GM12878 (cell line): ENCODE measurements around the gene GBX1. TPM values are rescaled to one million over a fixed set of nuclear protein-coding genes. Genes with fewer than 3 reads are reported as not detected.

Experiments used
- ATAC-seq: fragments of 200-7000 bp; cut with Tn5 transposase; 3 replicates; pipeline ENCODE4 v1.9.1; 2020; ENCODE audit warnings: mild to moderate bottlenecking, moderate library complexity
- BruUV-seq: library from RNA; stranded (reverse); fragments of 400-500 nt; replicated peaks from 2 replicates; lab custom pipeline; 2021; lab: Mats Ljungman, UMichigan
- CTCF ChIA-PET: fragments of 300-600 bp; sonication (Branson Sonifier 250); formaldehyde crosslinking; extraction: SDS; loops from one replicate; lab custom pipeline; 2021; ENCODE audit warnings: inconsistent platforms; lab: Yijun Ruan, JAX
- POLR2A ChIA-PET: fragments of 350-600 bp; formaldehyde crosslinking; extraction: SDS; loops from one replicate; lab custom pipeline; 2021; ENCODE audit warnings: inconsistent platforms; lab: Charles Lee
- RAD21 ChIA-PET: fragments of 300-600 bp; sonication (Branson Sonifier 250); formaldehyde crosslinking; loops from one replicate; lab custom pipeline; 2023; ENCODE audit warnings: antibody characterized with exemption; ENCODE audit not compliant: unreplicated experiment; lab: Charles Lee
- SMC1A ChIA-PET: fragments of 300-600 bp; sonication (Branson Sonifier 250); formaldehyde crosslinking; loops from one replicate; lab custom pipeline; 2023; ENCODE audit not compliant: unreplicated experiment, uncharacterized antibody; lab: Charles Lee
- DNase-seq: peaks from one replicate; pipeline ENCODE4 v3.0.0-alpha.2; 2011; ENCODE audit warnings: low read depth, low spot score
- FAIRE-seq: peaks from 3 replicates; lab custom pipeline; 2011; peaks lifted over from hg19 to GRCh38; lab: Jason Lieb, UNC
- H2AFZ ChIP-seq: 2 replicates; pipeline ENCODE4 v1.6.0; 2011; ENCODE audit warnings: low read depth, low read length, control low read depth; ENCODE audit not compliant: control insufficient read depth
- H3K27ac ChIP-seq: 2 replicates; pipeline ENCODE4 v1.5.1; 2011; ENCODE audit warnings: control low read depth; ENCODE audit not compliant: control insufficient read depth, insufficient read depth
- H3K27me3 ChIP-seq, 2 experiments: replicated peaks in 1 of 2; 2 replicates each; pipeline versions ENCODE4 v1.6.0 to v1.6.1; 2011; ENCODE audit warnings: low read length in 1 of 2; ENCODE audit not compliant: control insufficient read depth in 2 of 2, insufficient read depth in 2 of 2
- H3K36me3 ChIP-seq, 2 experiments: 2 replicates each; pipeline ENCODE4 v1.5.1; 2011; ENCODE audit warnings: low read length in 1 of 2; ENCODE audit not compliant: control insufficient read depth in 2 of 2, insufficient read depth in 2 of 2
- H3K4me1 ChIP-seq: 2 replicates; pipeline ENCODE4 v1.6.1; 2011; ENCODE audit warnings: mild to moderate bottlenecking, low read length, moderate library complexity, mixed read lengths; ENCODE audit not compliant: control insufficient read depth, insufficient read depth
- H3K4me2 ChIP-seq: 2 replicates; pipeline ENCODE4 v1.6.0; 2011; ENCODE audit warnings: control low read depth; ENCODE audit not compliant: control insufficient read depth, insufficient read depth
- H3K4me3 ChIP-seq: fragments of 200-600 bp; sonication (generic); 2 replicates; pipeline ENCODE4 v1.5.1; 2016
- H3K79me2 ChIP-seq: 2 replicates; pipeline ENCODE4 v1.6.0; 2011; ENCODE audit warnings: low read length; ENCODE audit not compliant: control insufficient read depth, insufficient read depth
- H3K9ac ChIP-seq: 2 replicates; pipeline ENCODE4 v1.8.0; 2011; ENCODE audit warnings: low read length, control low read depth, mixed read lengths; ENCODE audit not compliant: control insufficient read depth, insufficient read depth
- H3K9me3 ChIP-seq: replicated peaks from 3 replicates; pipeline ENCODE4 v1.5.1; 2011; ENCODE audit warnings: mild to moderate bottlenecking, low read length; ENCODE audit not compliant: control insufficient read depth, insufficient read depth
- H4K20me1 ChIP-seq: 2 replicates; pipeline ENCODE4 v1.6.0; 2011; ENCODE audit not compliant: control insufficient read depth, insufficient read depth
- DPF2 ChIP-seq: fragments of 450-650 bp; IDR thresholded peaks from 2 replicates; pipeline ENCODE4 v1.6.1; 2017; ENCODE audit warnings: mild to moderate bottlenecking
- HDGF ChIP-seq: fragments of 450-650 bp; IDR thresholded peaks from 2 replicates; pipeline ENCODE4 v1.6.1; 2016; ENCODE audit warnings: antibody characterized with exemption
- MTA2 ChIP-seq: fragments of 450-650 bp; IDR thresholded peaks from 2 replicates; pipeline ENCODE4 v1.6.1; 2016; ENCODE audit warnings: low read depth, mild to moderate bottlenecking, moderate library complexity
- NR2F1 ChIP-seq: fragments of 450-650 bp; conservative IDR thresholded peaks from 2 replicates; pipeline ENCODE4 v1.6.1; 2017; ENCODE audit warnings: mild to moderate bottlenecking
- SMAD1 ChIP-seq: fragments of 450-650 bp; IDR thresholded peaks from 2 replicates; pipeline ENCODE4 v1.6.1; 2018; ENCODE audit warnings: mild to moderate bottlenecking, low read depth; ENCODE audit not compliant: partially characterized antibody
- WGBS: methylation state at CpG from one replicate; pipeline ENCODE4 v1.1.6; 2016; ENCODE audit warnings: low lambda C conversion rate; ENCODE audit not compliant: insufficient replicate concordance, insufficient coverage; ENCODE audit errors: missing lambda C conversion rate; 5-methylcytosine and 5-hydroxymethylcytosine counted together
- in situ Hi-C: fragments of 300-500 bp; cut with MboI; formaldehyde crosslinking; loops from 9 replicates; pipeline ENCODE4 v1.14.3; 2018; ENCODE audit warnings: mixed read lengths
- intact Hi-C: fragments of 100-400 bp; cut with micrococcal nuclease; formaldehyde crosslinking; loops from one replicate; pipeline ENCODE4 v1.14.2; 2022; ENCODE audit not compliant: unreplicated experiment
- polyA plus RNA-seq, 11 experiments: library from polyadenylated mRNA; depleted of rRNA in 4 of 11; unstranded in 6 of 11; stranded (reverse) in 5 of 11; fragments of >200 nt; fragmentation: Nextera tagmentation in 4 of 11; fragmentation: Illumina TruSeq in 1 of 11; extraction: Ambion mirVana in 4 of 11; extraction: Trizol in 1 of 11; gene quantifications; 1 replicate in 1 of 11; 2 replicates in 10 of 11; pipeline versions ENCODE4 v1.2.1 to v1.2.3, GENCODE V29; 2011 to 2016; ENCODE audit warnings: inconsistent platforms in 2 of 11, missing spikeins in 2 of 11, low read depth in 1 of 11
- total RNA-seq, 4 experiments: library from RNA; depleted of rRNA in 3 of 4; stranded (reverse); fragments of >200 nt in 3 of 4; fragmentation: Illumina TruSeq in 1 of 4; extraction: Trizol in 1 of 4; gene quantifications; 2 replicates each; pipeline versions ENCODE4 v1.2.1 to v1.2.3, GENCODE V29; 2013 to 2021
- TF ChIP-seq, protein P1 (sequence below): fragments of 450-650 bp; formaldehyde crosslinking; IDR thresholded peaks from 2 replicates; pipeline ENCODE4 v1.4.0; 2022; ENCODE audit warnings: mild to moderate bottlenecking, moderate library complexity
- TF ChIP-seq, protein P2 (sequence below): fragments of 450-650 bp; IDR thresholded peaks from 2 replicates; pipeline ENCODE4 v1.6.1; 2017; ENCODE audit warnings: low read depth, mild to moderate bottlenecking, moderate library complexity
- TF ChIP-seq, protein P3 (sequence below): fragments of 450-650 bp; IDR thresholded peaks from 2 replicates; pipeline ENCODE4 v1.6.1; 2018; ENCODE audit warnings: borderline replicate concordance, mild to moderate bottlenecking; ENCODE audit not compliant: partially characterized antibody
- TF ChIP-seq, protein P4 (sequence below): fragments of 450-650 bp; IDR thresholded peaks from 2 replicates; pipeline ENCODE4 v1.6.1; 2017; ENCODE audit warnings: antibody characterized with exemption, mild to moderate bottlenecking, moderate library complexity

The GBX1 gene
- total and polyA plus RNA-seq, 10 of the 15 experiments (the other 5 are each of a cell fraction or from before 2014, with no cell fraction given) = not detected

DNA sequence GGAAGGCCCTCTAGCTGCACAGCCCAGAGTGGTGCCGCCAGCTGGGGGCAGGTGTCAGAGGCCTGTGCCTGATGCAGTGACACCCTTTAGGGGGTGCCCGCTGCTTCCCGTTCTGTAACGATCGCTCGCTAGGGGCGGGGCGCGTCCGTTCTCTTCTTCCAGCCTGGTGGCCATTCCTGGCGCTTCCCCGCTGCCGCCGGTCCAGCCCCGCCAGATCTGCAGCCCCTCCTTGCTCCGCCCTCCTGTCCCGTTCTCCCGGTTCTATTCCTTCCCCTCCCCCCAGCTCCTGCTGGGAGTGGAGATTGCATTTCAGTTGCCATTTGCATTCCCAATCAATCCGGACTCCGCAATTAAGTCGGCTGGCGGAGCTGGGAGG is 42.0 kb downstream of the GBX1 start (continued):
- TF ChIP-seq, protein P1, sequence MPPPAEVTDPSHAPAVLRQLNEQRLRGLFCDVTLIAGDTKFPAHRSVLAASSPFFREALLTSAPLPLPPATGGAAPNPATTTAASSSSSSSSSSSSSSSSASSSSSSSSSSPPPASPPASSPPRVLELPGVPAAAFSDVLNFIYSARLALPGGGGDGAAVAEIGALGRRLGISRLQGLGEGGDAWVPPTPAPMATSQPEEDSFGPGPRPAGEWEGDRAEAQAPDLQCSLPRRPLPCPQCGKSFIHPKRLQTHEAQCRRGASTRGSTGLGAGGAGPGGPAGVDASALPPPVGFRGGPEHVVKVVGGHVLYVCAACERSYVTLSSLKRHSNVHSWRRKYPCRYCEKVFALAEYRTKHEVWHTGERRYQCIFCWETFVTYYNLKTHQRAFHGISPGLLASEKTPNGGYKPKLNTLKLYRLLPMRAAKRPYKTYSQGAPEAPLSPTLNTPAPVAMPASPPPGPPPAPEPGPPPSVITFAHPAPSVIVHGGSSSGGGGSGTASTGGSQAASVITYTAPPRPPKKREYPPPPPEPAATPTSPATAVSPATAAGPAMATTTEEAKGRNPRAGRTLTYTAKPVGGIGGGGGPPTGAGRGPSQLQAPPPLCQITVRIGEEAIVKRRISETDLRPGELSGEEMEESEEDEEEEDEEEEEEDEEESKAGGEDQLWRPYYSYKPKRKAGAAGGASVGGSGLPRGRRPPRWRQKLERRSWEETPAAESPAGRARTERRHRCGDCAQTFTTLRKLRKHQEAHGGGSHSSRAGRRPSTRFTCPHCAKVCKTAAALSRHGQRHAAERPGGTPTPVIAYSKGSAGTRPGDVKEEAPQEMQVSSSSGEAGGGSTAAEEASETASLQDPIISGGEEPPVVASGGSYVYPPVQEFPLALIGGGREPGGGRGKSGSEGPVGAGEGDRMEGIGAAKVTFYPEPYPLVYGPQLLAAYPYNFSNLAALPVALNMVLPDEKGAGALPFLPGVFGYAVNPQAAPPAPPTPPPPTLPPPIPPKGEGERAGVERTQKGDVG (CRISPR knock-in tag) = no peak

DNA sequence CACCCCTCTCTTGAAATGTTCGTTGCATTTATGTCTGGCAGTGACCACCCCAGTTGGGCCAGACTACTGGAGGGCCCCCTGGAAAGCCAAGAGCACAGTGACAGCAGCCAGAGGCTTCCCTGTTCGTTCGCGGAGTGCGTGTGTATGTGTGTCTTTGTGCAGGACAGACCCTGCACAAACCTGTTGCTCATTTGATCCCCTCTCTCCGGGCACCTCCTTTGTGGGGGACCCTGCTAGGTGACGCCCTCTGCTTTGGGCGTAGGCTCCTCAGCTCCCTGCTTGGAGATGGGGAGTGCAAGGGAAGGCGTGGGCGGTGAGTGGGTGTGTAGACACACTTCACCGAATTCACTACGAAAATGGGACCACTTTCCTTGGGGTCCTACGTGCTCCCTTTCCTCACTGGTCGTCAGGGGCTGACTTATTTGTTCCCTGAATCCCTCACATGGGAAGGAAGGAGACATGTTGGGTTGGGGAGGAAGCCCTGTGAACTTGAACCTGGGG is 42.5 kb downstream of the GBX1 start:
- WGBS = 80% methylated on average over 14 of the region's 14 CpGs
- H4K20me1 ChIP-seq = no peaks in the 10 kb centered on the region
- ChIA-PET POLR2A (no interaction called here), CTCF (interaction anchor here (1.0 to 3.5 kb wide), 13 partner anchors 11 to 213 kb away, joined by 3 to 41 read pairs (median 5); partner anchors contain the start of genes ABCF2 and NOS3), RAD21 (interaction anchor here (1.4 kb wide), 1 partner anchor 119 kb away, joined by 16 read pairs; no protein-coding TSS in a partner anchor), SMC1A (no interaction called here)
- no peaks in the 10 kb centered on the region for H3K9me3 ChIP-seq
- no peak for ATAC-seq
- no peak for FAIRE-seq
- no peak for DNase-seq
- H3K27ac ChIP-seq = no peak overlapping the region
- BruUV-seq = no TSS peak
- H2AFZ ChIP-seq = no peak overlapping the region
- H3K36me3 ChIP-seq = peaks cover 9 to 18% of the 10 kb centered on the region in 2 experiments; a peak in 3 of 4 replicates
- in situ Hi-C loops (no loop called here), intact Hi-C loops (loop anchor here (1.0 kb wide), 3 partner anchors 47 to 178 kb away; no protein-coding TSS in a partner anchor)
- no peaks in the 10 kb centered on the region for H3K27me3 ChIP-seq
- no peak overlapping the region for H3K4me3 ChIP-seq
- H3K9ac ChIP-seq = no peak overlapping the region
- H3K79me2 ChIP-seq = no peaks in the 10 kb centered on the region
- H3K4me2 ChIP-seq = no peak overlapping the region
- H3K4me1 ChIP-seq = no peaks in the 10 kb centered on the region
- TF ChIP-seq, protein P2, sequence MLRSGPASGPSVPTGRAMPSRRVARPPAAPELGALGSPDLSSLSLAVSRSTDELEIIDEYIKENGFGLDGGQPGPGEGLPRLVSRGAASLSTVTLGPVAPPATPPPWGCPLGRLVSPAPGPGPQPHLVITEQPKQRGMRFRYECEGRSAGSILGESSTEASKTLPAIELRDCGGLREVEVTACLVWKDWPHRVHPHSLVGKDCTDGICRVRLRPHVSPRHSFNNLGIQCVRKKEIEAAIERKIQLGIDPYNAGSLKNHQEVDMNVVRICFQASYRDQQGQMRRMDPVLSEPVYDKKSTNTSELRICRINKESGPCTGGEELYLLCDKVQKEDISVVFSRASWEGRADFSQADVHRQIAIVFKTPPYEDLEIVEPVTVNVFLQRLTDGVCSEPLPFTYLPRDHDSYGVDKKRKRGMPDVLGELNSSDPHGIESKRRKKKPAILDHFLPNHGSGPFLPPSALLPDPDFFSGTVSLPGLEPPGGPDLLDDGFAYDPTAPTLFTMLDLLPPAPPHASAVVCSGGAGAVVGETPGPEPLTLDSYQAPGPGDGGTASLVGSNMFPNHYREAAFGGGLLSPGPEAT = no peak
- no peak for TF ChIP-seq NR2F1
- TF ChIP-seq, protein P3, sequence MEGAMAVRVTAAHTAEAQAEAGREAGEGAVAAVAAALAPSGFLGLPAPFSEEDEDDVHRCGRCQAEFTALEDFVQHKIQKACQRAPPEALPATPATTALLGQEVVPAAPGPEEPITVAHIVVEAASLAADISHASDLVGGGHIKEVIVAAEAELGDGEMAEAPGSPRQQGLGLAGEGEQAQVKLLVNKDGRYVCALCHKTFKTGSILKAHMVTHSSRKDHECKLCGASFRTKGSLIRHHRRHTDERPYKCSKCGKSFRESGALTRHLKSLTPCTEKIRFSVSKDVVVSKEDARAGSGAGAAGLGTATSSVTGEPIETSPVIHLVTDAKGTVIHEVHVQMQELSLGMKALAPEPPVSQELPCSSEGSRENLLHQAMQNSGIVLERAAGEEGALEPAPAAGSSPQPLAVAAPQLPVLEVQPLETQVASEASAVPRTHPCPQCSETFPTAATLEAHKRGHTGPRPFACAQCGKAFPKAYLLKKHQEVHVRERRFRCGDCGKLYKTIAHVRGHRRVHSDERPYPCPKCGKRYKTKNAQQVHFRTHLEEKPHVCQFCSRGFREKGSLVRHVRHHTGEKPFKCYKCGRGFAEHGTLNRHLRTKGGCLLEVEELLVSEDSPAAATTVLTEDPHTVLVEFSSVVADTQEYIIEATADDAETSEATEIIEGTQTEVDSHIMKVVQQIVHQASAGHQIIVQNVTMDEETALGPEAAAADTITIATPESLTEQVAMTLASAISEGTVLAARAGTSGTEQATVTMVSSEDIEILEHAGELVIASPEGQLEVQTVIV = no peak
- TF ChIP-seq MTA2 = no peak
- no peak for TF ChIP-seq SMAD1
- TF ChIP-seq, protein P4, sequence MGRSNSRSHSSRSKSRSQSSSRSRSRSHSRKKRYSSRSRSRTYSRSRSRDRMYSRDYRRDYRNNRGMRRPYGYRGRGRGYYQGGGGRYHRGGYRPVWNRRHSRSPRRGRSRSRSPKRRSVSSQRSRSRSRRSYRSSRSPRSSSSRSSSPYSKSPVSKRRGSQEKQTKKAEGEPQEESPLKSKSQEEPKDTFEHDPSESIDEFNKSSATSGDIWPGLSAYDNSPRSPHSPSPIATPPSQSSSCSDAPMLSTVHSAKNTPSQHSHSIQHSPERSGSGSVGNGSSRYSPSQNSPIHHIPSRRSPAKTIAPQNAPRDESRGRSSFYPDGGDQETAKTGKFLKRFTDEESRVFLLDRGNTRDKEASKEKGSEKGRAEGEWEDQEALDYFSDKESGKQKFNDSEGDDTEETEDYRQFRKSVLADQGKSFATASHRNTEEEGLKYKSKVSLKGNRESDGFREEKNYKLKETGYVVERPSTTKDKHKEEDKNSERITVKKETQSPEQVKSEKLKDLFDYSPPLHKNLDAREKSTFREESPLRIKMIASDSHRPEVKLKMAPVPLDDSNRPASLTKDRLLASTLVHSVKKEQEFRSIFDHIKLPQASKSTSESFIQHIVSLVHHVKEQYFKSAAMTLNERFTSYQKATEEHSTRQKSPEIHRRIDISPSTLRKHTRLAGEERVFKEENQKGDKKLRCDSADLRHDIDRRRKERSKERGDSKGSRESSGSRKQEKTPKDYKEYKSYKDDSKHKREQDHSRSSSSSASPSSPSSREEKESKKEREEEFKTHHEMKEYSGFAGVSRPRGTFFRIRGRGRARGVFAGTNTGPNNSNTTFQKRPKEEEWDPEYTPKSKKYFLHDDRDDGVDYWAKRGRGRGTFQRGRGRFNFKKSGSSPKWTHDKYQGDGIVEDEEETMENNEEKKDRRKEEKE = no peak
- TF ChIP-seq DPF2 = no peak
- no peak for TF ChIP-seq HDGF
